CD14-positive monocyte (primary cell): Measurements from ENCODE around the gene PPFIBP2. TPM values are rescaled to one million over a fixed set of nuclear protein-coding genes. Genes with fewer than 3 reads are reported as not detected.

Source experiments
- DNase-seq, 3 donors: peaks; one replicate each; pipeline ENCODE4 v3.0.0-alpha.2; 2011 to 2022
- H2AFZ ChIP-seq: 2 replicates; pipeline ENCODE4 v1.6.0; 2012; ENCODE audit warnings: mild to moderate bottlenecking, low read depth, low read length, inconsistent platforms; ENCODE audit not compliant: insufficient read depth, poor library complexity, severe bottlenecking
- H3K27ac ChIP-seq, 2 donors: 1 replicate in 1 of 2; 2 replicates in 1 of 2; pipeline ENCODE4 v1.5.1; 2012 to 2013; ENCODE audit warnings: low read length in 2 of 2, control low read depth in 1 of 2, inconsistent platforms in 1 of 2, low read depth in 1 of 2, mild to moderate bottlenecking in 1 of 2
- H3K27me3 ChIP-seq, 2 donors: one replicate each; pipeline versions ENCODE4 v1.6.0 to v1.6.1; 2011 to 2013; ENCODE audit warnings: low read length in 2 of 2; ENCODE audit not compliant: control insufficient read depth in 2 of 2, insufficient read depth in 2 of 2
- H3K36me3 ChIP-seq, 2 donors: replicated peaks in 1 of 2; 1 replicate in 1 of 2; 2 replicates in 1 of 2; pipeline versions ENCODE4 v1.5.1 to v1.6.1; 2012 to 2013; ENCODE audit warnings: low read length in 2 of 2, control low read depth in 1 of 2, inconsistent platforms in 1 of 2, mild to moderate bottlenecking in 1 of 2; ENCODE audit not compliant: insufficient read depth in 2 of 2, control insufficient read depth in 1 of 2
- H3K4me1 ChIP-seq, 2 donors: 1 replicate in 1 of 2; 2 replicates in 1 of 2; pipeline versions ENCODE4 v1.5.1 to v1.6.1; 2012 to 2013; ENCODE audit warnings: low read length in 2 of 2, control low read depth in 1 of 2, inconsistent platforms in 1 of 2, mild to moderate bottlenecking in 1 of 2, moderate library complexity in 1 of 2; ENCODE audit not compliant: insufficient read depth in 2 of 2, control insufficient read depth in 1 of 2
- H3K4me2 ChIP-seq: replicated peaks from 2 replicates; pipeline ENCODE3; 2012; ENCODE audit warnings: low read length, moderate library complexity, mild to moderate bottlenecking; ENCODE audit not compliant: poor library complexity, severe bottlenecking; ENCODE audit errors: extremely low read depth
- H3K4me3 ChIP-seq, 3 experiments: fragments of 200-600 bp in 1 of 3; sonication (generic) in 1 of 3; replicated peaks in 1 of 3; 1 replicate in 2 of 3; 2 replicates in 1 of 3; pipeline ENCODE4 v1.5.1; 2011 to 2013; ENCODE audit warnings: low read length in 3 of 3, mild to moderate bottlenecking in 3 of 3, control low read depth in 2 of 3, low read depth in 2 of 3, inconsistent platforms in 1 of 3, moderate library complexity in 1 of 3
- H3K79me2 ChIP-seq: 2 replicates; pipeline ENCODE4 v1.6.0; 2012; ENCODE audit warnings: mild to moderate bottlenecking, control low read depth, inconsistent platforms, low read length, moderate library complexity; ENCODE audit not compliant: insufficient read depth
- H3K9ac ChIP-seq: 2 replicates; pipeline ENCODE4 v1.6.0; 2017; ENCODE audit warnings: low read length, mild to moderate bottlenecking; ENCODE audit not compliant: insufficient read depth, poor library complexity, severe bottlenecking
- H3K9me3 ChIP-seq, 2 donors: replicated peaks in 1 of 2; 1 replicate in 1 of 2; 2 replicates in 1 of 2; pipeline versions ENCODE4 v1.5.1 to v1.6.1; 2012 to 2013; ENCODE audit warnings: low read length in 2 of 2, control low read depth in 1 of 2; ENCODE audit not compliant: control insufficient read depth in 1 of 2, insufficient read depth in 1 of 2
- H4K20me1 ChIP-seq: 2 replicates; pipeline ENCODE4 v1.6.0; 2012; ENCODE audit warnings: mild to moderate bottlenecking, low read length, control low read depth, moderate library complexity; ENCODE audit not compliant: insufficient read depth
- H3K27ac Mint-ChIP-seq, 7 donors: one replicate each; pipeline ENCODE4 v1.8.0; 2020; ENCODE audit warnings: mild to moderate bottlenecking in 7 of 7, mixed read lengths in 7 of 7, moderate library complexity in 6 of 7, inconsistent platforms in 2 of 7
- H3K27me3 Mint-ChIP-seq, 3 donors: one replicate each; pipeline ENCODE4 v1.8.0; 2021 to 2022; ENCODE audit warnings: low read depth in 3 of 3, mild to moderate bottlenecking in 3 of 3, mixed read lengths in 3 of 3, moderate library complexity in 3 of 3, inconsistent platforms in 1 of 3
- H3K36me3 Mint-ChIP-seq, 2 donors: one replicate each; pipeline ENCODE4 v1.8.0; 2020; ENCODE audit warnings: mixed read lengths in 2 of 2, inconsistent platforms in 1 of 2, mild to moderate bottlenecking in 1 of 2
- H3K4me1 Mint-ChIP-seq: one replicate; pipeline ENCODE4 v1.8.0; 2020; ENCODE audit warnings: mild to moderate bottlenecking, mixed read lengths
- H3K4me3 Mint-ChIP-seq, 2 donors: one replicate each; pipeline ENCODE4 v1.8.0; 2020; ENCODE audit warnings: mild to moderate bottlenecking in 2 of 2, mixed read lengths in 2 of 2, moderate library complexity in 1 of 2
- H3K9me3 Mint-ChIP-seq, 7 donors: one replicate each; pipeline ENCODE4 v1.8.0; 2020 to 2022; ENCODE audit warnings: mixed read lengths in 7 of 7, mild to moderate bottlenecking in 6 of 7, moderate library complexity in 6 of 7, inconsistent platforms in 2 of 7
- WGBS: methylation state at CpG from one replicate; pipeline ENCODE4 v1.1.5; 2013; ENCODE audit warnings: missing lambda C conversion rate; ENCODE audit not compliant: insufficient coverage; 5-methylcytosine and 5-hydroxymethylcytosine counted together
- intact Hi-C, 2 donors: fragments of 100-400 bp; cut with micrococcal nuclease; formaldehyde crosslinking; loops; one replicate each; pipeline versions ENCODE4 v1.15.0 to v1.15.1; 2023
- polyA plus RNA-seq, 3 donors: library from polyadenylated mRNA; depleted of rRNA in 1 of 3; unstranded in 2 of 3; stranded (reverse) in 1 of 3; fragments of 300-500 nt in 2 of 3; fragments of >200 nt in 1 of 3; fragmentation: Illumina TruSeq in 2 of 3; gene quantifications; 1 replicate in 2 of 3; 2 replicates in 1 of 3; pipeline ENCODE4 v1.2.3, GENCODE V29; 2012 to 2021
- TF ChIP-seq, protein P1 (sequence below): fragments of 200-600 bp; IDR thresholded peaks from one replicate; pipeline ENCODE4 v1.8.0; 2022; ENCODE audit warnings: antibody characterized with exemption, mild to moderate bottlenecking

The PPFIBP2 gene
- polyA plus RNA-seq, 3 donors: 5.9 to 41.6 (median 8.6) TPM

DNA sequence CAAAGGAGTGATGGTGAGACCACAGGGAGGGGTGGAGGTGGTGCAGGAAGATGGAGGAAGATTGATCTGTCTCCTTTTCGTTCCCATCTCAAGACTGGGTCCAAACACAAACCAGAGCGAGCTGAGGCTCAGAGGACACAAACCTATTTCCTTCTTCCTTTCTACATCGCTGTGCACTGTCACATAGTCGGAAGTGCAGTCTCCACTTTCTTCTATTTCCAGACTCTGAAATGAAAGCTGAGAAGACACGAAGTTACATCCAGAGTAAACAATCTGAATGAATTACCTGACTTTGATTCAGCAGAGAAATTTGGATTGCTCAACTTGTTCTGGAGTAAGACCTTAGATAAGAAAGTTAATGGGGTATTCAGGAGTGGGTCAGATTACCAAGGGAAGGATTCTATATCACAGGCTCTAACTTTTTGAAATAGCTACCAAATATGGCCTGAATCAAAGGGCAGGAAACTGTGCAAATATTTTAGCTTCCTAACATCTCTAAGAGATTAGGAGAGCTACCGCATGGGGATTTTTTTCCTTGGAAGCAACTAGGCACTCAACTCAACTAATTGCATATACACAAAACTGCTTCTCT is 178.1 kb downstream of the PPFIBP2 start:
- no peaks in the 10 kb centered on the region for H4K20me1 ChIP-seq
- Mint-ChIP-seq H3K27me3 (peaks cover 28 to 39% (median 32%) of the 10 kb centered on the region in 3 donors), H3K4me3 (peak overlapping the region in 1 of 2 donors; percentile 39), H3K27ac (no peak overlapping the region), H3K4me1 (no peaks in the 10 kb centered on the region), H3K36me3 (no peaks in the 10 kb centered on the region), H3K9me3 (no peaks in the 10 kb centered on the region)
- H3K4me1 ChIP-seq: no peaks in the 10 kb centered on the region
- no peak for DNase-seq
- 81% methylated on average over 4 of the region's 6 CpGs for WGBS
- no peak overlapping the region for H3K9ac ChIP-seq
- TF ChIP-seq, protein P1, sequence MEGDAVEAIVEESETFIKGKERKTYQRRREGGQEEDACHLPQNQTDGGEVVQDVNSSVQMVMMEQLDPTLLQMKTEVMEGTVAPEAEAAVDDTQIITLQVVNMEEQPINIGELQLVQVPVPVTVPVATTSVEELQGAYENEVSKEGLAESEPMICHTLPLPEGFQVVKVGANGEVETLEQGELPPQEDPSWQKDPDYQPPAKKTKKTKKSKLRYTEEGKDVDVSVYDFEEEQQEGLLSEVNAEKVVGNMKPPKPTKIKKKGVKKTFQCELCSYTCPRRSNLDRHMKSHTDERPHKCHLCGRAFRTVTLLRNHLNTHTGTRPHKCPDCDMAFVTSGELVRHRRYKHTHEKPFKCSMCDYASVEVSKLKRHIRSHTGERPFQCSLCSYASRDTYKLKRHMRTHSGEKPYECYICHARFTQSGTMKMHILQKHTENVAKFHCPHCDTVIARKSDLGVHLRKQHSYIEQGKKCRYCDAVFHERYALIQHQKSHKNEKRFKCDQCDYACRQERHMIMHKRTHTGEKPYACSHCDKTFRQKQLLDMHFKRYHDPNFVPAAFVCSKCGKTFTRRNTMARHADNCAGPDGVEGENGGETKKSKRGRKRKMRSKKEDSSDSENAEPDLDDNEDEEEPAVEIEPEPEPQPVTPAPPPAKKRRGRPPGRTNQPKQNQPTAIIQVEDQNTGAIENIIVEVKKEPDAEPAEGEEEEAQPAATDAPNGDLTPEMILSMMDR: no peak
- peaks cover 32 to 42% of the 10 kb centered on the region in 2 donors for H3K27me3 ChIP-seq
- no peak overlapping the region for H3K4me3 ChIP-seq
- H2AFZ ChIP-seq: no peak overlapping the region
- H3K27ac ChIP-seq: no peak overlapping the region
- no peaks in the 10 kb centered on the region for H3K9me3 ChIP-seq
- H3K4me2 ChIP-seq: no peak overlapping the region
- intact Hi-C loops: loop anchor here (5.0 to 10.0 kb wide), 3 partner anchors 595 to 877 kb away; no protein-coding TSS in a partner anchor
- no peaks in the 10 kb centered on the region for H3K36me3 ChIP-seq
- no peaks in the 10 kb centered on the region for H3K79me2 ChIP-seq

DNA sequence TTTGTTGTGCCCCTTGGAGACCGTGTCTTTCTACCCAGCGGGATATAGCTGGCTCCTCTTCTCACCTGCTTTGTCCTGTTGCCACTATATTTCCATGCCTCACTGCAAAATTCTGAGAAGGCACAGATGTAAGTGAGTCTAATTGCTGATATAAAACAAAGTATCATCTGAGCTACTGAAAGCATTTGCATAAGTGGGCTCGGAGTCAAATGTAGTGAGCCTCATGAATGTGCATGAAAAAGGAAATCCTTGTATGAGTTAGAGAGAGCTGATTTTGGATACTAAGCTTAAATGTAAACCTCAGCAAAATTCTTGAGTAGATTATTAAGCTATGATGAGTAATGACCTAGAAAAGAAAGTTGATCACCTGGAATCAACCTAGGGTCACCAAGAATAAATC is 178.6 kb downstream of the PPFIBP2 start:
- intact Hi-C loops: loop anchor here (5.0 to 10.0 kb wide), 3 partner anchors 595 to 878 kb away; no protein-coding TSS in a partner anchor
- peaks cover 27 to 39% (median 32%) of the 10 kb centered on the region in 3 donors for H3K27me3 Mint-ChIP-seq
- no peak overlapping the region for H3K4me2 ChIP-seq

More for the DNA sequence above, 178.6 kb downstream of the PPFIBP2 start:
- H3K4me1 ChIP-seq: no peaks in the 10 kb centered on the region
- H3K9me3 ChIP-seq: no peaks in the 10 kb centered on the region
- H2AFZ ChIP-seq: no peak overlapping the region
- no peaks in the 10 kb centered on the region for H3K36me3 ChIP-seq
- H3K4me3 ChIP-seq: no peak overlapping the region
- WGBS: no CpG with 5 or more reads among the region's 3 CpGs
- Mint-ChIP-seq H3K4me3 (no peak overlapping the region), H3K27ac (no peak overlapping the region), H3K4me1 (no peaks in the 10 kb centered on the region), H3K36me3 (no peaks in the 10 kb centered on the region), H3K9me3 (no peaks in the 10 kb centered on the region)
- no peak for DNase-seq
- no peak overlapping the region for H3K9ac ChIP-seq
- no peaks in the 10 kb centered on the region for H3K79me2 ChIP-seq
- no peak overlapping the region for H3K27ac ChIP-seq
- H4K20me1 ChIP-seq: no peaks in the 10 kb centered on the region
- peaks cover 30 to 41% of the 10 kb centered on the region in 2 donors for H3K27me3 ChIP-seq
- TF ChIP-seq, protein P1: no peak
